ENCODE results near the gene THADA. TPM values are rescaled to one million over a fixed set of nuclear protein-coding genes. Genes with fewer than 3 reads are reported as not detected.
"Not testable (repeated sequence)": the region's sequence is repeated elsewhere in the genome, so short reads cannot be mapped to it uniquely, and the experiment has no call there.

Gene THADA
- total RNA-seq, 4 donors from 2014 or later, result 35.7 to 49.2 (median 47.4) TPM

DNA sequence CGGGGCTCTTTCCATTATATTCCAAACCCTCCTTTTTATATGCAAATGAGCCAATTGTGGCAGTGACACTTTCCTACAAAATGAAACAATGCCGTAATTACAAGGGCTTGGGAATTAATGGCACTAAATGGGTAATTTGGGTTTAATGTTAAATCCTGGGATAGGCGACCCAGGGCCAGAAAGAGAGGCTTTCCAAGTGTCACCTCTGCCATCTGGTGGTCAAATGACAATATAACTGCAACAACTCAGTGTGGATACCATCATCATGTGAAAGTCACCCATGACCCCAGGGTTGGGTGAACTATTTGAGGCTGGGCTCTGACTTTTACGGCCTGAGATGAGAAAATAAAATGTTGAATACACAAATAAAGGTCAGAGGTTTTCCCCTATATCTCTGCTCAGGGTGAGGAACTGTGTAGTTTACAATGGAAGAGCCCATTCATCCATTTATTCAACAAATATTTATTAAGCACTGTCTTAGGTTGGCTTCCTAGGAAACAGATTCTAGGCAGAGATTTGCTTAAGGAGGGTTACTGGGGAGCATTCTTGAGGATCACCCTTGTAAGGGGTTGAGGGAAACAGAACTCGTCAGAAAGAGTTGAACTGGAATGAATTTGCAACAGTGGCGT is 13.6 kb upstream of the THADA start:
- Histone ChIP-seq H3K36me3 (no peaks in the 10 kb centered on the region), H3K27ac (no peak overlapping the region), H3K9me3 (no peaks in the 10 kb centered on the region), H3K4me1 (peaks cover 0 to 18% (median 0%) of the 10 kb centered on the region in 4 donors), H3K4me3 (no peak overlapping the region), H3K27me3 (no peaks in the 10 kb centered on the region)
- 39 to 46% methylated on average over 6 of the region's 6 CpGs for WGBS, 2 donors
- peak in 1 of 2 donors; percentile 61 for DNase-seq (ENCODE audit: low spot score in 2 of 2)
- TF ChIP-seq, protein P1, sequence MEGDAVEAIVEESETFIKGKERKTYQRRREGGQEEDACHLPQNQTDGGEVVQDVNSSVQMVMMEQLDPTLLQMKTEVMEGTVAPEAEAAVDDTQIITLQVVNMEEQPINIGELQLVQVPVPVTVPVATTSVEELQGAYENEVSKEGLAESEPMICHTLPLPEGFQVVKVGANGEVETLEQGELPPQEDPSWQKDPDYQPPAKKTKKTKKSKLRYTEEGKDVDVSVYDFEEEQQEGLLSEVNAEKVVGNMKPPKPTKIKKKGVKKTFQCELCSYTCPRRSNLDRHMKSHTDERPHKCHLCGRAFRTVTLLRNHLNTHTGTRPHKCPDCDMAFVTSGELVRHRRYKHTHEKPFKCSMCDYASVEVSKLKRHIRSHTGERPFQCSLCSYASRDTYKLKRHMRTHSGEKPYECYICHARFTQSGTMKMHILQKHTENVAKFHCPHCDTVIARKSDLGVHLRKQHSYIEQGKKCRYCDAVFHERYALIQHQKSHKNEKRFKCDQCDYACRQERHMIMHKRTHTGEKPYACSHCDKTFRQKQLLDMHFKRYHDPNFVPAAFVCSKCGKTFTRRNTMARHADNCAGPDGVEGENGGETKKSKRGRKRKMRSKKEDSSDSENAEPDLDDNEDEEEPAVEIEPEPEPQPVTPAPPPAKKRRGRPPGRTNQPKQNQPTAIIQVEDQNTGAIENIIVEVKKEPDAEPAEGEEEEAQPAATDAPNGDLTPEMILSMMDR (IDR thresholded peaks at IDR 0.05), result peak; percentile 60 to 76 (median 67)
- TF ChIP-seq POLR2A (IDR thresholded peaks at IDR 0.05), result no peak

DNA sequence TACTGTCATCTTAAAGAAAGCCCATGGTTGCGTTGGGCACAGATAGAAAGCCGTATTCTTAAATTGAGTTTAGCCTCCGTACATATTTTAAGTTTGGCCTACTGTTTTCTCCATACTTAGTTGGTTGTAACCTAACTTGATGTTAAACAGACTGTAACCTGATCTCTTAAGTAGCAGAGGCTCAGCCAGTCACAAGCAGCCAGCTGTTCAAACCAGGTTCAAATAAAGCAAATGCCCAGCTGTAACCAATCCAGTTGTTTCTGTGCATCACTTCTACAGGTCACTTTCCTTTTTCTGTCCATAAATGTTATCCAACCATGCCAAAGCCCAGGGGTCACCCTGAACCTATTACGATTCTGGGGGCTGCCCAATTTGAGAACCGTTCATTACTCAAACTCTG is 10.0 kb upstream of the THADA start:
- H3K27me3 ChIP-seq, result no peaks in the 10 kb centered on the region
- 83 to 87% methylated on average over 5 of the region's 5 CpGs for WGBS, 2 donors
- no peak overlapping the region for H3K27ac ChIP-seq
- TF ChIP-seq EP300 (IDR thresholded peaks at IDR 0.05) (no peak), POLR2A (IDR thresholded peaks at IDR 0.05) (no peak)
- TF ChIP-seq, protein P1 (IDR thresholded peaks at IDR 0.05), result no peak
- DNase-seq (ENCODE audit: low spot score in 2 of 2), result no peak
- no peak overlapping the region for H3K4me3 ChIP-seq
- peaks cover 0 to 9% (median 0%) of the 10 kb centered on the region in 4 donors for H3K4me1 ChIP-seq
- no peaks in the 10 kb centered on the region for H3K36me3 ChIP-seq
- no peaks in the 10 kb centered on the region for H3K9me3 ChIP-seq

DNA sequence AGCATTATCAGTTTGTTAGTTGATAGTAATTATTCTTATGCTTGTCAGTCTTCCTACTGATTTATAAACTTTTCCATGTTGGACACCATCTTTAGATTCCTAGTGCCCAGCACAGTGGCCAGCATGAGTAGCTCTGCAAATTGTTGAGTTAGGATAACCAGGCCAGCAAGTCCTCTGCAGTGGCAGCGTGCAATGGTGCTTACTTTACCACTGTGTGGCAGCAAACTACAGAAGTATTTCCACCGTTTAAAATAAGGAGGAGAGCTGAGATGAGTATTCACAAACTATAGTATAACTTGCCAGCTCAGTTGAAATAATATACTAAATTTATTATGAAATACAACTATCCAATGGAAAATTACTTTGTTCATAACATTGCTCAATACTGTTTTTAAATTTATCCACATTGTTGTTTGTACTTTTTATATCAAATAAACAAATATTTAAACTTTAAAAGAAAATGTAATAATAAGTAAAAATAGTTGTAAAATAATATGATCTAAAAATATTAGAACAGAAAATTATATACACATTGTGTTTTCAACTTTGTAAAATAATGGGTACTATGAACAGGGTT is 9.3 kb upstream of the THADA start:
- no peak for TF ChIP-seq EP300 (IDR thresholded peaks at IDR 0.05)
- TF ChIP-seq, protein P1 (IDR thresholded peaks at IDR 0.05), result peak in 4 of 5 experiments; percentile 19 to 30 (median 24)
- 3 to 8% methylated on average over 2 of the region's 2 CpGs for WGBS, 2 donors
- no peaks in the 10 kb centered on the region for H3K27me3 ChIP-seq
- peaks cover 0 to 9% (median 0%) of the 10 kb centered on the region in 4 donors for H3K4me1 ChIP-seq
- no peak overlapping the region for H3K4me3 ChIP-seq
- H3K9me3 ChIP-seq, result no peaks in the 10 kb centered on the region
- no peak for DNase-seq (ENCODE audit: low spot score in 2 of 2)
- no peak overlapping the region for H3K27ac ChIP-seq
- no peaks in the 10 kb centered on the region for H3K36me3 ChIP-seq

DNA sequence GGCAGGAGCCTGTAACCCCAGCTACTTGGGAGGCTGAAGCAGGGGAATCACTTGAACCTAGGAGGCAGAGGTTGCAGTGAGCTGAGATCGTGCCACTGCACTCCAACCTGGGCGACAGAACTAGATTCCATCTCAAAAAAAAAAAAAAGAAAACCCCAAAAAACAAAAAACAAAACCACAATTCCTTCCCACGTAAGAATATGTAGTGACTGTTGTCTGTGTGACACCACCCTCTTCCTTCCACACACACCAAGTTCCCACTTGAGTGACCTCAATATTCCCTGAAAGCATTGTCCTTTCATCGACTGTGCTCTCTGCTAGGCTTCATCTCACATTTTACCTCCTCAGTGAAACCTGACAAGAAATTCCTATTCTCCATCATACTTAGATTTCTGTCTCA is 8.8 kb upstream of the THADA start:
- DNase-seq (ENCODE audit: low spot score in 2 of 2), result no peak
- Histone ChIP-seq H3K27ac (no peak overlapping the region), H3K4me1 (peaks cover 0 to 7% (median 0%) of the 10 kb centered on the region in 4 donors), H3K36me3 (no peaks in the 10 kb centered on the region), H3K9me3 (no peaks in the 10 kb centered on the region), H3K4me3 (no peak overlapping the region), H3K27me3 (no peaks in the 10 kb centered on the region)
- no peak for TF ChIP-seq EP300 (IDR thresholded peaks at IDR 0.05)
- no peak for TF ChIP-seq POLR2A (IDR thresholded peaks at IDR 0.05)
- 52 to 56% methylated on average over 4 of the region's 4 CpGs for WGBS, 2 donors

DNA sequence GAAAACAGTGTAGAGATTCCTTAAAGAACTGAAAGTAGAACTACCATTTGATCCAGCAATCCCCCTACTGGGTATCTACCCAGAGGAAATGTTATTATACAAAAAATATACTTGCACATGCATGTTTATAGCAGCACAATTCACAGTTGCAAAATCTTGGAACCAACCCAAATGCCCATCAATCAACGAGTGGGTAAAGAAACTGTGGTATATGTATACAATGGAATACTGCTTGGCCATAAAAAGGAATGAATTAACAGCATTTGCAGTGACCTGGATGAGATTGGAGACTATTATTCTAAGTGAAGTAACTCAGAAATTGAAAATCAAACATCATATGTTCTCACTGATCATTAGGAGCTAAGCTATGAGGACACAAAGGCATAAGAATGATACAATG is 4.8 kb upstream of the THADA start:
- H3K9me3 ChIP-seq; DNase-seq (ENCODE audit: low spot score in 2 of 2); H3K4me1 ChIP-seq; H3K36me3 ChIP-seq; H3K27me3 ChIP-seq; H3K27ac ChIP-seq; H3K4me3 ChIP-seq: not testable (repeated sequence)
- 74% methylated on average over 1 of the region's 1 CpG for WGBS, 2 donors

DNA sequence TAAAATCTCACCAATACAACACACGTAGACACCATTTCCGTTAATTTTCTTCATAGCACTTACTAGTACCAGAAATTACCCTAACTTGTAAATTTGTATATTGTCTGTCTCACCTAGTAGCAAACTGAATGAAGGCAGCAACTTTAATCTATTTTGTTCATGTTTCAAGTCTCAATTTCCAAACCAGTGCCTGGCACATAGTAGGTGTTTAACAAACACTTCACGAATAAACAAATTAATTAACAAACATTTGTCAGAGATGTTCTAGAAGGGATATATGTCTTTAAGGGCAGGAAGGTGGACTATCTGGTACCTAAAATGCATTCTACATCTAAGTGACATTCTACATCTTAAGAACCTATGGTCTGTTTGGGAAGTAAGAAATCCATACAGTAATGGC is 963 bp downstream of the THADA start:
- Histone ChIP-seq H3K36me3 (peaks cover 0 to 28% (median 0%) of the 10 kb centered on the region in 3 donors), H3K27ac (peak overlapping the region in 1 of 4 donors; percentile 86), H3K4me3 (peak overlapping the region; percentile 71 to 90 (median 84)), H3K27me3 (no peaks in the 10 kb centered on the region), H3K4me1 (peaks cover 0 to 41% (median 14%) of the 10 kb centered on the region in 4 donors), H3K9me3 (no peaks in the 10 kb centered on the region)
- TF ChIP-seq, protein P1 (IDR thresholded peaks at IDR 0.05), result no peak
- no peak for TF ChIP-seq EP300 (IDR thresholded peaks at IDR 0.05)
- no peak for TF ChIP-seq POLR2A (IDR thresholded peaks at IDR 0.05)
- 93% methylated on average over 3 of the region's 3 CpGs for WGBS, 2 donors
- DNase-seq (ENCODE audit: low spot score in 2 of 2), result no peak
